Endodermal cell (in vitro differentiated cells): ENCODE results near the gene MAPT. TPM values are rescaled to one million over a fixed set of nuclear protein-coding genes. Genes with fewer than 3 reads are reported as not detected.

Source experiments
- DNase-seq: peaks from one replicate; pipeline ENCODE4 v3.0.0-alpha.2; 2017
- H3K27ac ChIP-seq: 2 replicates; pipeline ENCODE4 v1.5.1; 2013; ENCODE audit warnings: mild to moderate bottlenecking, low read depth, low read length, moderate library complexity
- H3K27me3 ChIP-seq: 2 replicates; pipeline ENCODE4 v1.6.1; 2013; ENCODE audit warnings: mild to moderate bottlenecking, low read length, moderate library complexity; ENCODE audit not compliant: insufficient read depth, control insufficient read depth, poor library complexity, severe bottlenecking
- H3K36me3 ChIP-seq: 2 replicates; pipeline ENCODE4 v1.7.0; 2013; ENCODE audit warnings: mild to moderate bottlenecking, low read length, moderate library complexity; ENCODE audit not compliant: control insufficient read depth, insufficient read depth
- H3K4me1 ChIP-seq: one replicate; pipeline ENCODE4 v1.7.0; 2013; ENCODE audit warnings: low read length; ENCODE audit not compliant: control insufficient read depth, insufficient read depth
- H3K4me3 ChIP-seq: 2 replicates; pipeline ENCODE4 v1.5.1; 2013; ENCODE audit warnings: mild to moderate bottlenecking, low read length, moderate library complexity
- H3K9ac ChIP-seq: 2 replicates; pipeline ENCODE4 v1.6.1; 2013; ENCODE audit warnings: mild to moderate bottlenecking, low read length, moderate library complexity; ENCODE audit not compliant: poor library complexity, severe bottlenecking; ENCODE audit errors: extremely low read depth
- H3K9me3 ChIP-seq: 2 replicates; pipeline ENCODE4 v1.6.1; 2013; ENCODE audit warnings: mild to moderate bottlenecking, low read length, moderate library complexity; ENCODE audit not compliant: control insufficient read depth
- H3K27ac Mint-ChIP-seq: 2 replicates; pipeline ENCODE4 v1.8.0; 2020; ENCODE audit warnings: mixed read lengths
- H3K27me3 Mint-ChIP-seq: 2 replicates; pipeline ENCODE4 v1.8.0; 2021; ENCODE audit warnings: mild to moderate bottlenecking, mixed read lengths; ENCODE audit not compliant: insufficient read depth
- H3K36me3 Mint-ChIP-seq: 2 replicates; pipeline ENCODE4 v1.8.0; 2020; ENCODE audit warnings: low read depth, mixed read lengths
- H3K4me1 Mint-ChIP-seq: 2 replicates; pipeline ENCODE4 v1.8.0; 2020; ENCODE audit warnings: mixed read lengths
- H3K4me3 Mint-ChIP-seq: 2 replicates; pipeline ENCODE4 v1.8.0; 2020; ENCODE audit warnings: mild to moderate bottlenecking, moderate library complexity, mixed read lengths
- H3K9me3 Mint-ChIP-seq: 2 replicates; pipeline ENCODE4 v1.8.0; 2020; ENCODE audit warnings: mild to moderate bottlenecking, mixed read lengths
- CTCF ChIP-seq: fragments of 200-600 bp; sonication (generic); conservative IDR thresholded peaks from 2 replicates; pipeline ENCODE4 v1.5.0; 2021; ENCODE audit warnings: antibody characterized with exemption, mild to moderate bottlenecking
- WGBS, 2 experiments: methylation state at CpG; one replicate each; pipeline versions ENCODE4 v1.1.5 to v1.1.7; 2013; ENCODE audit warnings: missing lambda C conversion rate in 2 of 2, mixed read lengths in 1 of 2; ENCODE audit not compliant: insufficient coverage in 1 of 2, insufficient read length in 1 of 2; 5-methylcytosine and 5-hydroxymethylcytosine counted together
- total RNA-seq, 2 donors: library from RNA; stranded (reverse); fragmentation: NEBNext Ultra II Directional in 1 of 2; extraction: Animal tissue kit (Norgen Biotek cat#: 25700) in 1 of 2; gene quantifications; 2 replicates in 1 of 2; 3 replicates in 1 of 2; pipeline ENCODE4 v1.2.1, GENCODE V29; 2021

The MAPT gene
- total RNA-seq, 2 donors from 2014 or later = 0.69 to 0.73 TPM

- H3K9ac ChIP-seq = no peak overlapping the region
- H3K4me1 Mint-ChIP-seq = peaks cover 12% of the 10 kb centered on the region
- no peak overlapping the region for H3K4me3 Mint-ChIP-seq
- TF ChIP-seq CTCF = no peak
- no peak overlapping the region for H3K4me3 ChIP-seq
- H3K36me3 ChIP-seq = no peaks in the 10 kb centered on the region
- no peaks in the 10 kb centered on the region for H3K9me3 ChIP-seq
- no peaks in the 10 kb centered on the region for H3K27me3 ChIP-seq
- no peaks in the 10 kb centered on the region for H3K9me3 Mint-ChIP-seq
- 78 to 86% methylated on average over 2 to 3 of the region's 4 CpGs for WGBS, 2 experiments
- DNase-seq = no peak
- no peak overlapping the region for H3K27ac ChIP-seq
- H3K27me3 Mint-ChIP-seq = peaks cover 5% of the 10 kb centered on the region
- H3K27ac Mint-ChIP-seq = no peak overlapping the region
- H3K4me1 ChIP-seq = no peaks in the 10 kb centered on the region
- no peaks in the 10 kb centered on the region for H3K36me3 Mint-ChIP-seq
Observed at GRCh38 chr17:45964634-45965033, 70.3 kb downstream of the MAPT start.

- Histone ChIP-seq H3K4me3 (no peak overlapping the region), H3K36me3 (no peaks in the 10 kb centered on the region), H3K9ac (no peak overlapping the region), H3K4me1 (no peaks in the 10 kb centered on the region), H3K9me3 (no peaks in the 10 kb centered on the region), H3K27ac (no peak overlapping the region), H3K27me3 (no peaks in the 10 kb centered on the region)
- Mint-ChIP-seq H3K27ac (no peak overlapping the region), H3K27me3 (peaks cover 6% of the 10 kb centered on the region), H3K36me3 (no peaks in the 10 kb centered on the region), H3K4me1 (peaks cover 12% of the 10 kb centered on the region), H3K4me3 (no peak overlapping the region), H3K9me3 (no peaks in the 10 kb centered on the region)
- TF ChIP-seq CTCF = no peak
- 81 to 86% methylated on average over 4 of the region's 4 CpGs for WGBS, 2 experiments
- no peak for DNase-seq
Observed at GRCh38 chr17:45965812-45966211, 71.5 kb downstream of the MAPT start.

GRCh38 chr17:45966606-45967280 is 72.4 kb downstream of the MAPT start:
- no peaks in the 10 kb centered on the region for H3K36me3 ChIP-seq
- 63 to 82% methylated on average over 1 to 2 of the region's 2 CpGs for WGBS, 2 experiments

More at GRCh38 chr17:45966606-45967280, 72.4 kb downstream of the MAPT start:
- Histone ChIP-seq H3K27ac (no peak overlapping the region), H3K27me3 (no peaks in the 10 kb centered on the region), H3K4me1 (no peaks in the 10 kb centered on the region), H3K9me3 (no peaks in the 10 kb centered on the region), H3K9ac (no peak overlapping the region), H3K4me3 (no peak overlapping the region)
- no peak for DNase-seq
- no peaks in the 10 kb centered on the region for H3K9me3 Mint-ChIP-seq
- no peak for TF ChIP-seq CTCF
- H3K4me3 Mint-ChIP-seq = no peak overlapping the region
- H3K27me3 Mint-ChIP-seq = peaks cover 6% of the 10 kb centered on the region
- no peaks in the 10 kb centered on the region for H3K36me3 Mint-ChIP-seq
- peaks cover 12% of the 10 kb centered on the region for H3K4me1 Mint-ChIP-seq
- H3K27ac Mint-ChIP-seq = no peak overlapping the region
